Endodermal cell (in vitro differentiated cells): ENCODE measurements around the gene PTPRE. TPM values are rescaled to one million over a fixed set of nuclear protein-coding genes. Genes with fewer than 3 reads are reported as not detected.

ENCODE experiments used
- DNase-seq: peaks from one replicate; pipeline ENCODE4 v3.0.0-alpha.2; 2017
- H3K27ac ChIP-seq: 2 replicates; pipeline ENCODE4 v1.5.1; 2013; ENCODE audit warnings: mild to moderate bottlenecking, low read depth, low read length, moderate library complexity
- H3K27me3 ChIP-seq: 2 replicates; pipeline ENCODE4 v1.6.1; 2013; ENCODE audit warnings: mild to moderate bottlenecking, low read length, moderate library complexity; ENCODE audit not compliant: insufficient read depth, control insufficient read depth, poor library complexity, severe bottlenecking
- H3K36me3 ChIP-seq: 2 replicates; pipeline ENCODE4 v1.7.0; 2013; ENCODE audit warnings: mild to moderate bottlenecking, low read length, moderate library complexity; ENCODE audit not compliant: control insufficient read depth, insufficient read depth
- H3K4me1 ChIP-seq: one replicate; pipeline ENCODE4 v1.7.0; 2013; ENCODE audit warnings: low read length; ENCODE audit not compliant: control insufficient read depth, insufficient read depth
- H3K4me3 ChIP-seq: 2 replicates; pipeline ENCODE4 v1.5.1; 2013; ENCODE audit warnings: mild to moderate bottlenecking, low read length, moderate library complexity
- H3K9ac ChIP-seq: 2 replicates; pipeline ENCODE4 v1.6.1; 2013; ENCODE audit warnings: mild to moderate bottlenecking, low read length, moderate library complexity; ENCODE audit not compliant: poor library complexity, severe bottlenecking; ENCODE audit errors: extremely low read depth
- H3K9me3 ChIP-seq: 2 replicates; pipeline ENCODE4 v1.6.1; 2013; ENCODE audit warnings: mild to moderate bottlenecking, low read length, moderate library complexity; ENCODE audit not compliant: control insufficient read depth
- H3K27ac Mint-ChIP-seq: 2 replicates; pipeline ENCODE4 v1.8.0; 2020; ENCODE audit warnings: mixed read lengths
- H3K27me3 Mint-ChIP-seq: 2 replicates; pipeline ENCODE4 v1.8.0; 2021; ENCODE audit warnings: mild to moderate bottlenecking, mixed read lengths; ENCODE audit not compliant: insufficient read depth
- H3K36me3 Mint-ChIP-seq: 2 replicates; pipeline ENCODE4 v1.8.0; 2020; ENCODE audit warnings: low read depth, mixed read lengths
- H3K4me1 Mint-ChIP-seq: 2 replicates; pipeline ENCODE4 v1.8.0; 2020; ENCODE audit warnings: mixed read lengths
- H3K4me3 Mint-ChIP-seq: 2 replicates; pipeline ENCODE4 v1.8.0; 2020; ENCODE audit warnings: mild to moderate bottlenecking, moderate library complexity, mixed read lengths
- H3K9me3 Mint-ChIP-seq: 2 replicates; pipeline ENCODE4 v1.8.0; 2020; ENCODE audit warnings: mild to moderate bottlenecking, mixed read lengths
- WGBS, 2 experiments: methylation state at CpG; one replicate each; pipeline versions ENCODE4 v1.1.5 to v1.1.7; 2013; ENCODE audit warnings: missing lambda C conversion rate in 2 of 2, mixed read lengths in 1 of 2; ENCODE audit not compliant: insufficient coverage in 1 of 2, insufficient read length in 1 of 2; 5-methylcytosine and 5-hydroxymethylcytosine counted together
- total RNA-seq, 2 donors: library from RNA; stranded (reverse); fragmentation: NEBNext Ultra II Directional in 1 of 2; extraction: Animal tissue kit (Norgen Biotek cat#: 25700) in 1 of 2; gene quantifications; 2 replicates in 1 of 2; 3 replicates in 1 of 2; pipeline ENCODE4 v1.2.1, GENCODE V29; 2021
- TF ChIP-seq, protein P1 (sequence below): fragments of 200-600 bp; sonication (generic); conservative IDR thresholded peaks from 2 replicates; pipeline ENCODE4 v1.5.0; 2021; ENCODE audit warnings: antibody characterized with exemption, mild to moderate bottlenecking

The PTPRE gene
- total RNA-seq, 2 donors from 2014 or later, result 0.75 to 3.0 TPM

DNA sequence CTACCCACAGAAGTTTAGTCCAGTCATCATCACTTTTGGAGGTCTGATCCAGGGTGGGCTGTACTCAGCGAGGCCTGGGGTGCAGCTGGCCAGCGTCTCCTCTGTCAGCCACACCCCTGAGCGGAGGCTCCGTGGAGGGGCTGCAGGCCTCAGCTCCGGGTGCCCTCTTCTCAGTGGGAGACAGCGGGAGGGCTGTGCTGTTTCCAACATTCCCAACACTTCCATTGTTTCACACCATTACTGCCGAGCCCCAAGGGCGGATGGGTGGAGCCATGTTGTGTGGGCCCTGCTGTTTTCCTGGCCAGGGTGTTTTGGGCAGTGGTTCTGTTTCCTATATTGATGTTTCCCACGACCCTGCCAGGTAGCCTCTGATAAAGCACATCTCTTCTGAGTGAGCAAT, 124.3 kb downstream of the PTPRE start:
- Mint-ChIP-seq H3K27ac (no peak overlapping the region), H3K4me1 (no peaks in the 10 kb centered on the region), H3K36me3 (no peaks in the 10 kb centered on the region), H3K9me3 (no peaks in the 10 kb centered on the region), H3K27me3 (peaks cover 2% of the 10 kb centered on the region), H3K4me3 (no peak overlapping the region)
- 81 to 97% methylated on average over 6 to 9 of the region's 9 CpGs for WGBS, 2 experiments
- Histone ChIP-seq H3K27me3 (no peaks in the 10 kb centered on the region), H3K9ac (no peak overlapping the region), H3K9me3 (no peaks in the 10 kb centered on the region), H3K27ac (no peak overlapping the region), H3K4me1 (peaks cover 4% of the 10 kb centered on the region), H3K36me3 (no peaks in the 10 kb centered on the region), H3K4me3 (no peak overlapping the region)
- no peak for DNase-seq
- TF ChIP-seq, protein P1, sequence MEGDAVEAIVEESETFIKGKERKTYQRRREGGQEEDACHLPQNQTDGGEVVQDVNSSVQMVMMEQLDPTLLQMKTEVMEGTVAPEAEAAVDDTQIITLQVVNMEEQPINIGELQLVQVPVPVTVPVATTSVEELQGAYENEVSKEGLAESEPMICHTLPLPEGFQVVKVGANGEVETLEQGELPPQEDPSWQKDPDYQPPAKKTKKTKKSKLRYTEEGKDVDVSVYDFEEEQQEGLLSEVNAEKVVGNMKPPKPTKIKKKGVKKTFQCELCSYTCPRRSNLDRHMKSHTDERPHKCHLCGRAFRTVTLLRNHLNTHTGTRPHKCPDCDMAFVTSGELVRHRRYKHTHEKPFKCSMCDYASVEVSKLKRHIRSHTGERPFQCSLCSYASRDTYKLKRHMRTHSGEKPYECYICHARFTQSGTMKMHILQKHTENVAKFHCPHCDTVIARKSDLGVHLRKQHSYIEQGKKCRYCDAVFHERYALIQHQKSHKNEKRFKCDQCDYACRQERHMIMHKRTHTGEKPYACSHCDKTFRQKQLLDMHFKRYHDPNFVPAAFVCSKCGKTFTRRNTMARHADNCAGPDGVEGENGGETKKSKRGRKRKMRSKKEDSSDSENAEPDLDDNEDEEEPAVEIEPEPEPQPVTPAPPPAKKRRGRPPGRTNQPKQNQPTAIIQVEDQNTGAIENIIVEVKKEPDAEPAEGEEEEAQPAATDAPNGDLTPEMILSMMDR, result no peak

DNA sequence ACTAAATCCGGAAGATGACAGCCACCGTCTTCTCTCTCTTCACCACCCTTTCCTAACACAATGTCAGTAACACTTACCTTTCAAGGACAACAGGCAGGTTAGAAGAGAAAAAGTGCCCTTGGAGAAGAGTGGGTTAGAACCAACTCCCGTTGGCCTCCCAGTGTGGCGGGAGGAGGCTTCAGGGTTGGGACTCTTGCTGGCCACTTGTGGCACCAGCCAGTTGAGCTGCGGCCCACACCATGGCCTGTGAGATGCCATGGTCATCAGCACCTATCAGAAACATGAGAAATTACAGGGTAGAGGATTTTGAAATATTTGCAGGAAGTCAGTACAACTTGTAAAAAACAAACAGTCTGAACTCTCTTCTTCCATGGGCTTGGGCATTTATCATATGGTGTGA, 125.6 kb downstream of the PTPRE start:
- no peak for DNase-seq
- 88 to 91% methylated on average over 2 to 5 of the region's 5 CpGs for WGBS, 2 experiments
- TF ChIP-seq, protein P1, result no peak
- no peaks in the 10 kb centered on the region for H3K9me3 Mint-ChIP-seq
- no peak overlapping the region for H3K4me3 Mint-ChIP-seq
- H3K27ac ChIP-seq, result no peak overlapping the region
- no peaks in the 10 kb centered on the region for H3K36me3 ChIP-seq
- H3K27ac Mint-ChIP-seq, result no peak overlapping the region
- H3K4me1 ChIP-seq, result no peaks in the 10 kb centered on the region
- H3K9me3 ChIP-seq, result no peaks in the 10 kb centered on the region
- no peaks in the 10 kb centered on the region for H3K36me3 Mint-ChIP-seq
- peaks cover 6% of the 10 kb centered on the region for H3K27me3 Mint-ChIP-seq
- no peaks in the 10 kb centered on the region for H3K4me1 Mint-ChIP-seq
- H3K9ac ChIP-seq, result no peak overlapping the region
- peaks cover 9% of the 10 kb centered on the region for H3K27me3 ChIP-seq
- no peak overlapping the region for H3K4me3 ChIP-seq

DNA sequence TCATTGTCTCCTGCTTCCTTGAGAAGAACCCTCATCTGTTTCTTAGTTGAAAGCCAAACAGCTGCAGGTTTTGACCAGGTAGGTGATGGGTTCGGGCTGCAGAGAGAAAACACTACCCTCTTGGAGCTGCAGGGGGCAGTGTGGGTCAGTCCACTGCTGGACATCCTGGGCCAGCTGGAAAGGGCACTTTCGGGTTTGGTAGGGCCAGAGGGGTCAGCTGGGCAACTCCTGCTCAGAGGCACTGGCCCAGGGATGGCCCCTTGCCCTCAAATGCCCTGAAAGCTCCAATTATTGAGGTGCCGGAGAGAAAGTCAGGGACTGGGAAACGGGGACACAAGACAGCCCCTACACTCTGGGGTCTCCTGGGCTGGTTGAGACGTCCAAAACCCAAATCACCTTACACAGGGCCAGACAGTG, 128.7 kb downstream of the PTPRE start:
- WGBS, 2 experiments, result 60 to 77% methylated on average over 3 to 5 of the region's 5 CpGs
- H3K27ac Mint-ChIP-seq, result no peak overlapping the region
- Histone ChIP-seq H3K27me3 (peaks cover 15% of the 10 kb centered on the region), H3K4me3 (no peak overlapping the region), H3K4me1 (no peaks in the 10 kb centered on the region), H3K27ac (no peak overlapping the region), H3K9ac (no peak overlapping the region), H3K36me3 (no peaks in the 10 kb centered on the region), H3K9me3 (no peaks in the 10 kb centered on the region)
- TF ChIP-seq, protein P1, result peak; percentile 89
- H3K27me3 Mint-ChIP-seq, result peaks cover 17% of the 10 kb centered on the region
- peak; percentile 94 for DNase-seq
- no peaks in the 10 kb centered on the region for H3K36me3 Mint-ChIP-seq
- H3K9me3 Mint-ChIP-seq, result no peaks in the 10 kb centered on the region
- no peaks in the 10 kb centered on the region for H3K4me1 Mint-ChIP-seq
- H3K4me3 Mint-ChIP-seq, result no peak overlapping the region
